ENCODE results near the gene RPAP3. TPM values are rescaled to one million over a fixed set of nuclear protein-coding genes. Genes with fewer than 3 reads are reported as not detected.

The RPAP3 gene
- total and polyA plus RNA-seq, 2 experiments from 2014 or later = 31.4 to 69.9 TPM

GRCh38 chr12:47707355-47707754 lies 1.5 kb upstream of the RPAP3 start:
- Histone ChIP-seq H4K20me1 (replicated peaks; ENCODE audit: insufficient read depth) (no peaks in the 10 kb centered on the region), H3K79me2 (replicated peaks; ENCODE audit: insufficient read depth) (peaks cover 31% of the 10 kb centered on the region), H3K4me3 (no peak overlapping the region), H3K36me3 (ENCODE audit: insufficient read depth) (no peaks in the 10 kb centered on the region), H3K27me3 (ENCODE audit: insufficient read depth) (no peaks in the 10 kb centered on the region), H3K4me2 (no peak overlapping the region), H2AFZ (no peak overlapping the region), H3K9me2 (ENCODE audit: insufficient read depth) (no peaks in the 10 kb centered on the region), H3K4me1 (ENCODE audit: insufficient read depth) (peaks cover 5% of the 10 kb centered on the region), H3K27ac (ENCODE audit: low read depth) (no peak overlapping the region), H3F3A (replicated peaks; ENCODE audit: low read depth) (no peaks in the 10 kb centered on the region)
- H3K27ac Mint-ChIP-seq = no peak overlapping the region
- H3K36me3 Mint-ChIP-seq (ENCODE audit: low read depth) = peaks cover 3% of the 10 kb centered on the region
- H3K4me3 Mint-ChIP-seq = no peak overlapping the region
- H3K4me1 Mint-ChIP-seq = peaks cover 19% of the 10 kb centered on the region
- peaks cover 3% of the 10 kb centered on the region for H3K27me3 Mint-ChIP-seq (ENCODE audit: insufficient read depth, low read depth, poor library complexity)
- ATAC-seq = no peak
- no peaks in the 10 kb centered on the region for H3K9me3 Mint-ChIP-seq
- TF ChIP-seq JUNB (IDR thresholded peaks at IDR 0.05; ENCODE audit: unreplicated experiment) = no peak
- TF ChIP-seq ETS1 (IDR thresholded peaks at IDR 0.05) = no peak
- no peak for TF ChIP-seq EZH2 (IDR thresholded peaks at IDR 0.05; ENCODE audit: low read depth, unreplicated experiment)
- no peak for TF ChIP-seq EZH2phosphoT487 (IDR thresholded peaks at IDR 0.05; ENCODE audit: unreplicated experiment)
- no peak for TF ChIP-seq REST (IDR thresholded peaks at IDR 0.05; ENCODE audit: unreplicated experiment)
- TF ChIP-seq ZNF114 (CRISPR knock-in tag; IDR thresholded peaks at IDR 0.05) = no peak
- DNase-seq (ENCODE audit: low spot score) = no peak

DNA sequence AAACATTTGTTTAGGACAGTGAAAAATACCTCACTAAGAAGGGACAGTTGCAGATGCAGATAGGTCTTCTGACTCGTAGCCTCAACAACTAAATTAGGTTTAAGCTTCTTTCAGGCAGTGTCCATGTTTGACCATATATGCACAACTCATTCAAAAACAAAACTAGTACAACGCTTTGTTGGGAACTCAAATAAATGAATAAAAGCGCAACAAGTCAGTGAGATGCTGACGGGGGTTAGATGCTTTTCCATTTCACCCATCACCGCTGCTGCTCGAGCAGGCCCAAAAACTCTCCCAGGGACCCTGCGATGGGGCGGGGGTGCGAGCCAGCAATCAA lies 633 bp downstream of the RPAP3 start:
- H3K27ac Mint-ChIP-seq = no peak overlapping the region
- H3K27me3 Mint-ChIP-seq (ENCODE audit: insufficient read depth, low read depth, poor library complexity) = peaks cover 3% of the 10 kb centered on the region
- peaks cover 19% of the 10 kb centered on the region for H3K4me1 Mint-ChIP-seq
- no peaks in the 10 kb centered on the region for H3K9me3 Mint-ChIP-seq
- Histone ChIP-seq H3K4me1 (ENCODE audit: insufficient read depth) (peaks cover 5% of the 10 kb centered on the region), H3K79me2 (replicated peaks; ENCODE audit: insufficient read depth) (peaks cover 33% of the 10 kb centered on the region), H3K36me3 (ENCODE audit: insufficient read depth) (no peaks in the 10 kb centered on the region), H3K4me3 (peak overlapping the region; percentile 82), H3F3A (replicated peaks; ENCODE audit: low read depth) (no peaks in the 10 kb centered on the region), H3K27ac (ENCODE audit: low read depth) (no peak overlapping the region), H3K9me2 (ENCODE audit: insufficient read depth) (no peaks in the 10 kb centered on the region), H4K20me1 (replicated peaks; ENCODE audit: insufficient read depth) (peaks cover 5% of the 10 kb centered on the region; the same call in 1 of the 2 replicates), H2AFZ (peak overlapping the region; percentile 53), H3K27me3 (ENCODE audit: insufficient read depth) (no peaks in the 10 kb centered on the region), H3K4me2 (peak overlapping the region; percentile 77)
- H3K4me3 Mint-ChIP-seq = peak overlapping the region; percentile 74
- DNase-seq (ENCODE audit: low spot score) (no peak), ATAC-seq (no peak; the same call in 2 of the 3 replicates)
- peaks cover 14% of the 10 kb centered on the region for H3K36me3 Mint-ChIP-seq (ENCODE audit: low read depth)
- TF ChIP-seq POLR2AphosphoS5 (IDR thresholded peaks at IDR 0.05; ENCODE audit: low read depth) (no peak), ZNF331 (CRISPR knock-in tag; IDR thresholded peaks at IDR 0.05; ENCODE audit: low read depth) (no peak), NANOG (IDR thresholded peaks at IDR 0.05; ENCODE audit: borderline replicate concordance) (no peak), ZNF462 (CRISPR knock-in tag; IDR thresholded peaks at IDR 0.05) (no peak), CREB1 (CRISPR knock-in tag; IDR thresholded peaks at IDR 0.05; ENCODE audit: low read depth) (no peak)

Measured in GM23338 (cell line).